PC-9 (cell line): ENCODE data around the gene M1AP. TPM values are rescaled to one million over a fixed set of nuclear protein-coding genes. Genes with fewer than 3 reads are reported as not detected.

ENCODE experiments used
- BruUV-seq: library from RNA; stranded (reverse); fragments of 400-500 nt; replicated peaks from 2 replicates; lab custom pipeline; 2021; lab: Mats Ljungman, UMichigan
- CTCF ChIA-PET: fragments of 300-600 bp; sonication (Branson Sonifier 250); formaldehyde crosslinking; loops from one replicate; lab custom pipeline; 2022; ENCODE audit warnings: antibody characterized with exemption; lab: Charles Lee
- POLR2A ChIA-PET: fragments of 300-600 bp; sonication (Branson Sonifier 250); formaldehyde crosslinking; loops from one replicate; lab custom pipeline; 2022; ENCODE audit warnings: antibody characterized with exemption; ENCODE audit not compliant: unreplicated experiment; lab: Charles Lee
- DNase-seq, 2 experiments: peaks; one replicate each; pipeline versions ENCODE4 v3.0.0 to v3.0.0-alpha.2; 2015 to 2022; ENCODE audit warnings: mixed read lengths in 1 of 2
- H2AFZ ChIP-seq: fragments of 200-600 bp; sonication (generic); 2 replicates; pipeline ENCODE4 v1.8.1; 2017; ENCODE audit warnings: antibody characterized with exemption
- H3F3A ChIP-seq: fragments of 200-600 bp; sonication (generic); 2 replicates; pipeline ENCODE4 v1.8.1; 2017; ENCODE audit warnings: antibody characterized with exemption, mild to moderate bottlenecking, low read depth; ENCODE audit not compliant: insufficient read depth
- H3K27ac ChIP-seq: fragments of 200-600 bp; sonication (generic); 2 replicates; pipeline ENCODE4 v1.6.1; 2016; ENCODE audit warnings: mixed run types
- H3K27me3 ChIP-seq: fragments of 200-600 bp; sonication (generic); 2 replicates; pipeline ENCODE4 v1.6.1; 2016; ENCODE audit warnings: low read depth, mixed run types; ENCODE audit not compliant: insufficient read depth
- H3K36me3 ChIP-seq: fragments of 200-600 bp; sonication (generic); 2 replicates; pipeline ENCODE4 v1.6.1; 2016; ENCODE audit warnings: low read depth, mixed run types
- H3K4me1 ChIP-seq: fragments of 200-600 bp; sonication (generic); replicated peaks from 2 replicates; pipeline ENCODE4 v1.6.1; 2016; ENCODE audit warnings: mixed run types; ENCODE audit not compliant: insufficient read depth
- H3K4me2 ChIP-seq: fragments of 200-600 bp; sonication (generic); 2 replicates; pipeline ENCODE4 v1.6.1; 2017; ENCODE audit warnings: mixed run types
- H3K4me3 ChIP-seq: fragments of 200-600 bp; sonication (generic); 2 replicates; pipeline ENCODE4 v1.6.1; 2016; ENCODE audit warnings: mixed run types
- H3K79me2 ChIP-seq: fragments of 200-600 bp; sonication (generic); 2 replicates; pipeline ENCODE4 v1.6.1; 2017; ENCODE audit warnings: low read depth, mixed run types
- H3K9me2 ChIP-seq: fragments of 200-600 bp; sonication (generic); 2 replicates; pipeline ENCODE4 v1.8.1; 2017; ENCODE audit warnings: mild to moderate bottlenecking; ENCODE audit not compliant: insufficient read depth
- H3K9me3 ChIP-seq: fragments of 200-600 bp; sonication (generic); 2 replicates; pipeline ENCODE4 v1.8.1; 2016; ENCODE audit warnings: low read depth; ENCODE audit not compliant: insufficient read depth
- H4K20me1 ChIP-seq: fragments of 200-600 bp; sonication (generic); 2 replicates; pipeline ENCODE4 v1.8.1; 2017; ENCODE audit not compliant: insufficient read depth
- CTCF ChIP-seq: fragments of 200-600 bp; sonication (generic); conservative IDR thresholded peaks from 2 replicates; pipeline ENCODE4 v1.6.1; 2017; ENCODE audit warnings: mixed run types, antibody characterized with exemption, mild to moderate bottlenecking, moderate library complexity
- EZH2 ChIP-seq: fragments of 200-600 bp; sonication (generic); IDR thresholded peaks from 2 replicates; pipeline ENCODE4 v1.8.0; 2017; ENCODE audit warnings: antibody characterized with exemption, low read depth
- intact Hi-C: fragments of 100-400 bp; cut with micrococcal nuclease; formaldehyde crosslinking; loops from one replicate; pipeline ENCODE4 v1.10.0; 2022; ENCODE audit not compliant: unreplicated experiment
- total RNA-seq: library from RNA; stranded (reverse); gene quantifications from 2 replicates; pipeline ENCODE4 v1.2.3, GENCODE V29; 2021

The M1AP gene
- total RNA-seq, 1 experiment from 2014 or later: 7.7 TPM

- H2AFZ ChIP-seq: no peak overlapping the region
- peaks cover 1% of the 10 kb centered on the region for H3K4me1 ChIP-seq
- no peaks in the 10 kb centered on the region for H3K36me3 ChIP-seq
- no peaks in the 10 kb centered on the region for H3K27me3 ChIP-seq
- H3K79me2 ChIP-seq: no peaks in the 10 kb centered on the region
- no peak overlapping the region for H3K4me2 ChIP-seq
- intact Hi-C loops: no loop called here
- H3K9me2 ChIP-seq: no peaks in the 10 kb centered on the region
- ChIA-PET CTCF (no interaction called here), POLR2A (no interaction called here)
- no peak for TF ChIP-seq CTCF
- TF ChIP-seq EZH2: no peak
- BruUV-seq: no TSS peak
- DNase-seq: no peak
- H4K20me1 ChIP-seq: no peaks in the 10 kb centered on the region
- no peak overlapping the region for H3K4me3 ChIP-seq
- no peaks in the 10 kb centered on the region for H3K9me3 ChIP-seq
- no peak overlapping the region for H3K27ac ChIP-seq
- H3F3A ChIP-seq: no peaks in the 10 kb centered on the region
Measured at GRCh38 chr2:74513605-74514367, 134.3 kb downstream of the M1AP start.

- Histone ChIP-seq H3K79me2 (0 out of 2 replicates have a peak, but pooled peaks cover 3% of the 10 kb centered on the region), H3K27me3 (no peaks in the 10 kb centered on the region), H3K9me2 (no peaks in the 10 kb centered on the region), H3K27ac (no peak overlapping the region), H3K9me3 (no peaks in the 10 kb centered on the region), H2AFZ (no peak overlapping the region), H3K4me2 (no peak overlapping the region), H4K20me1 (no peaks in the 10 kb centered on the region), H3K4me1 (peaks cover 7% of the 10 kb centered on the region), H3F3A (no peaks in the 10 kb centered on the region), H3K4me3 (no peak overlapping the region), H3K36me3 (no peaks in the 10 kb centered on the region)
- intact Hi-C loops: no loop called here
- POLR2A ChIA-PET: no interaction called here
- CTCF ChIA-PET: no interaction called here
- BruUV-seq: no TSS peak
- DNase-seq: no peak
- TF ChIP-seq EZH2: no peak
- TF ChIP-seq CTCF: no peak
Measured at GRCh38 chr2:74512744-74513604, 135.2 kb downstream of the M1AP start.

- peaks cover 11% of the 10 kb centered on the region for H3K79me2 ChIP-seq
- H3K4me3 ChIP-seq: no peak overlapping the region
- no peaks in the 10 kb centered on the region for H3K9me2 ChIP-seq
- H3K4me1 ChIP-seq: peaks cover 12% of the 10 kb centered on the region
- H4K20me1 ChIP-seq: no peaks in the 10 kb centered on the region
- DNase-seq: no peak
- no peaks in the 10 kb centered on the region for H3K27me3 ChIP-seq
- no peak overlapping the region for H3K27ac ChIP-seq
- H3K36me3 ChIP-seq: no peaks in the 10 kb centered on the region
- H2AFZ ChIP-seq: no peak overlapping the region
- peaks cover 7% of the 10 kb centered on the region; the same call in 1 of the 2 replicates for H3F3A ChIP-seq
- TF ChIP-seq EZH2 (no peak), CTCF (no peak)
- ChIA-PET POLR2A (interaction anchor here (0.6 kb wide), 1 partner anchor 1465 kb away, joined by 3 read pairs; no protein-coding TSS in a partner anchor), CTCF (no interaction called here)
- H3K4me2 ChIP-seq: no peak overlapping the region
- H3K9me3 ChIP-seq: no peaks in the 10 kb centered on the region
- BruUV-seq: no TSS peak
- intact Hi-C loops: no loop called here
Measured at GRCh38 chr2:74511104-74511989, 136.8 kb downstream of the M1AP start.
